PC-9 (cell line): ENCODE data around the gene PRIMA1. TPM values are rescaled to one million over a fixed set of nuclear protein-coding genes. Genes with fewer than 3 reads are reported as not detected.

ENCODE experiments used
- BruUV-seq: library from RNA; stranded (reverse); fragments of 400-500 nt; replicated peaks from 2 replicates; lab custom pipeline; 2021; lab: Mats Ljungman, UMichigan
- CTCF ChIA-PET: fragments of 300-600 bp; sonication (Branson Sonifier 250); formaldehyde crosslinking; loops from one replicate; lab custom pipeline; 2022; ENCODE audit warnings: antibody characterized with exemption; lab: Charles Lee
- POLR2A ChIA-PET: fragments of 300-600 bp; sonication (Branson Sonifier 250); formaldehyde crosslinking; loops from one replicate; lab custom pipeline; 2022; ENCODE audit warnings: antibody characterized with exemption; ENCODE audit not compliant: unreplicated experiment; lab: Charles Lee
- DNase-seq, 2 experiments: peaks; one replicate each; pipeline versions ENCODE4 v3.0.0 to v3.0.0-alpha.2; 2015 to 2022; ENCODE audit warnings: mixed read lengths in 1 of 2
- H2AFZ ChIP-seq: fragments of 200-600 bp; sonication (generic); 2 replicates; pipeline ENCODE4 v1.8.1; 2017; ENCODE audit warnings: antibody characterized with exemption
- H3F3A ChIP-seq: fragments of 200-600 bp; sonication (generic); 2 replicates; pipeline ENCODE4 v1.8.1; 2017; ENCODE audit warnings: antibody characterized with exemption, mild to moderate bottlenecking, low read depth; ENCODE audit not compliant: insufficient read depth
- H3K27ac ChIP-seq: fragments of 200-600 bp; sonication (generic); 2 replicates; pipeline ENCODE4 v1.6.1; 2016; ENCODE audit warnings: mixed run types
- H3K27me3 ChIP-seq: fragments of 200-600 bp; sonication (generic); 2 replicates; pipeline ENCODE4 v1.6.1; 2016; ENCODE audit warnings: low read depth, mixed run types; ENCODE audit not compliant: insufficient read depth
- H3K36me3 ChIP-seq: fragments of 200-600 bp; sonication (generic); 2 replicates; pipeline ENCODE4 v1.6.1; 2016; ENCODE audit warnings: low read depth, mixed run types
- H3K4me1 ChIP-seq: fragments of 200-600 bp; sonication (generic); replicated peaks from 2 replicates; pipeline ENCODE4 v1.6.1; 2016; ENCODE audit warnings: mixed run types; ENCODE audit not compliant: insufficient read depth
- H3K4me2 ChIP-seq: fragments of 200-600 bp; sonication (generic); 2 replicates; pipeline ENCODE4 v1.6.1; 2017; ENCODE audit warnings: mixed run types
- H3K4me3 ChIP-seq: fragments of 200-600 bp; sonication (generic); 2 replicates; pipeline ENCODE4 v1.6.1; 2016; ENCODE audit warnings: mixed run types
- H3K79me2 ChIP-seq: fragments of 200-600 bp; sonication (generic); 2 replicates; pipeline ENCODE4 v1.6.1; 2017; ENCODE audit warnings: low read depth, mixed run types
- H3K9me2 ChIP-seq: fragments of 200-600 bp; sonication (generic); 2 replicates; pipeline ENCODE4 v1.8.1; 2017; ENCODE audit warnings: mild to moderate bottlenecking; ENCODE audit not compliant: insufficient read depth
- H3K9me3 ChIP-seq: fragments of 200-600 bp; sonication (generic); 2 replicates; pipeline ENCODE4 v1.8.1; 2016; ENCODE audit warnings: low read depth; ENCODE audit not compliant: insufficient read depth
- H4K20me1 ChIP-seq: fragments of 200-600 bp; sonication (generic); 2 replicates; pipeline ENCODE4 v1.8.1; 2017; ENCODE audit not compliant: insufficient read depth
- CTCF ChIP-seq: fragments of 200-600 bp; sonication (generic); conservative IDR thresholded peaks from 2 replicates; pipeline ENCODE4 v1.6.1; 2017; ENCODE audit warnings: mixed run types, antibody characterized with exemption, mild to moderate bottlenecking, moderate library complexity
- EZH2 ChIP-seq: fragments of 200-600 bp; sonication (generic); IDR thresholded peaks from 2 replicates; pipeline ENCODE4 v1.8.0; 2017; ENCODE audit warnings: antibody characterized with exemption, low read depth
- intact Hi-C: fragments of 100-400 bp; cut with micrococcal nuclease; formaldehyde crosslinking; loops from one replicate; pipeline ENCODE4 v1.10.0; 2022; ENCODE audit not compliant: unreplicated experiment
- total RNA-seq: library from RNA; stranded (reverse); gene quantifications from 2 replicates; pipeline ENCODE4 v1.2.3, GENCODE V29; 2021

The PRIMA1 gene
- total RNA-seq, 1 experiment from 2014 or later, result not detected

GRCh38 chr14:93727039-93727740 is 61.1 kb downstream of the PRIMA1 start:
- Histone ChIP-seq H3K9me3 (no peaks in the 10 kb centered on the region), H2AFZ (no peak overlapping the region), H3K4me1 (no peaks in the 10 kb centered on the region), H3K4me2 (no peak overlapping the region), H3K4me3 (no peak overlapping the region), H3K36me3 (no peaks in the 10 kb centered on the region), H3K27ac (no peak overlapping the region), H4K20me1 (no peaks in the 10 kb centered on the region), H3F3A (no peaks in the 10 kb centered on the region), H3K27me3 (peaks cover 24% of the 10 kb centered on the region), H3K79me2 (no peaks in the 10 kb centered on the region), H3K9me2 (no peaks in the 10 kb centered on the region)
- POLR2A ChIA-PET, result no interaction called here
- DNase-seq, result no peak
- BruUV-seq, result no TSS peak
- CTCF ChIA-PET, result no interaction called here
- no peak for TF ChIP-seq CTCF
- TF ChIP-seq EZH2, result no peak
- intact Hi-C loops, result no loop called here

DNA sequence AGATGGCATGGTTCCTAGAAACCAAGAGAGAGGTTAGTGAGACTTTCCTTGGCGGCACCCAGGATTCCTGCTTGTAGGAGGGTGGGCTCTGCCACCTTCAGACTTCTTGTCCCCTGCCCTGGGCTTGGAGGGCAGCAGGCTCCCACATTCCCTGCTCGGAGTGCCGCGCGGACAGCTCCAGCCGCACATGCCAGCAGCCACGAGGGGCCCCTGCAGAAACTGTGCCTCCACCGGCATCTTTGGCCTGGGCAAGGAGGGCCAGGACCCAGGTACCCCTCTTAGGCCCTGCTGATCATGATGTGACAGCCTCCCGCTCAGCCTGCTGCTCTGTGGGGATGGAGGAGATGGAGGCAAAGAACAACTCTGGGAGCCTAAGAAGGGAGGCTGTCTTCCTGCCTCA is 62.3 kb downstream of the PRIMA1 start:
- Histone ChIP-seq H3K4me1 (no peaks in the 10 kb centered on the region), H3K36me3 (no peaks in the 10 kb centered on the region), H3K27ac (no peak overlapping the region), H3K27me3 (peaks cover 23% of the 10 kb centered on the region), H3K4me3 (no peak overlapping the region), H4K20me1 (no peaks in the 10 kb centered on the region), H3K9me2 (no peaks in the 10 kb centered on the region), H2AFZ (no peak overlapping the region), H3K4me2 (no peak overlapping the region), H3F3A (no peaks in the 10 kb centered on the region), H3K9me3 (no peaks in the 10 kb centered on the region), H3K79me2 (no peaks in the 10 kb centered on the region)
- TF ChIP-seq CTCF, result no peak
- BruUV-seq, result no TSS peak
- intact Hi-C loops, result no loop called here
- ChIA-PET POLR2A (no interaction called here), CTCF (no interaction called here)
- no peak for DNase-seq

GRCh38 chr14:93725002-93725582 is 63.2 kb downstream of the PRIMA1 start:
- DNase-seq, result no peak
- Histone ChIP-seq H3K4me1 (no peaks in the 10 kb centered on the region), H3K4me2 (no peak overlapping the region), H3K4me3 (no peak overlapping the region), H4K20me1 (no peaks in the 10 kb centered on the region), H3K36me3 (no peaks in the 10 kb centered on the region), H3K9me3 (no peaks in the 10 kb centered on the region), H3K27me3 (peaks cover 20% of the 10 kb centered on the region), H2AFZ (no peak overlapping the region), H3K79me2 (no peaks in the 10 kb centered on the region), H3F3A (no peaks in the 10 kb centered on the region), H3K27ac (no peak overlapping the region), H3K9me2 (no peaks in the 10 kb centered on the region)
- BruUV-seq, result no TSS peak
- TF ChIP-seq EZH2 (no peak), CTCF (no peak)
- intact Hi-C loops, result no loop called here
- POLR2A ChIA-PET, result no interaction called here
- CTCF ChIA-PET, result no interaction called here
